Hematopoietic multipotent progenitor cell (in vitro differentiated cells): ENCODE results near the gene C3orf20. TPM values are rescaled to one million over a fixed set of nuclear protein-coding genes. Genes with fewer than 3 reads are reported as not detected.
"Not testable (repeated sequence)": the region's sequence is repeated elsewhere in the genome, so short reads cannot be mapped to it uniquely, and the experiment has no call there.

Experiments used
- DNase-seq, 3 donors: peaks; one replicate each; pipeline ENCODE4 v3.0.0-alpha.2; 2011 to 2015; ENCODE audit warnings: low read depth in 2 of 3, low spot score in 2 of 3
- total RNA-seq: library from RNA; depleted of rRNA; stranded (reverse); fragments of >200 nt; gene quantifications from one replicate; pipeline ENCODE4 v1.2.3, GENCODE V29; 2012

C3orf20 gene
- total RNA-seq, 1 donor, result under 0.01 TPM

DNA sequence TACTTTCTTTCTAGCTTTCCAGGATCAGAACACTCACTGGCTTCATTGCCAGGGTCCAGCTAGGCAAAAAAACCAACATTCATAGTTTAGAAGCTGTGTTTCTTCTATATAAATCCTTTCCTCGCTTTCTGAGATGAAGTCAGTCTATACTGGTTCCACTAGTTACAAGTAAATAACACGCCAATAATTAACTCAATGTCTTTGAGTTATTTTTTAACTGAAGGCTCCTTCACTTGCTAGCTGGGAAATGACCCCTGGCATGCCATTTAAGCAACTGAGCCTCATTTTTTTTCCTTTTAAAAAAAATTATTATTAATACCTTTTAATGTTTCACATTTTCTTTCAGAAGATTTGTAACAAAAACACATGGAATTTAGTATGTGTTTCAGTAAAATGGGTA, 25.5 kb upstream of the C3orf20 start:
- DNase-seq, result no peak

DNA sequence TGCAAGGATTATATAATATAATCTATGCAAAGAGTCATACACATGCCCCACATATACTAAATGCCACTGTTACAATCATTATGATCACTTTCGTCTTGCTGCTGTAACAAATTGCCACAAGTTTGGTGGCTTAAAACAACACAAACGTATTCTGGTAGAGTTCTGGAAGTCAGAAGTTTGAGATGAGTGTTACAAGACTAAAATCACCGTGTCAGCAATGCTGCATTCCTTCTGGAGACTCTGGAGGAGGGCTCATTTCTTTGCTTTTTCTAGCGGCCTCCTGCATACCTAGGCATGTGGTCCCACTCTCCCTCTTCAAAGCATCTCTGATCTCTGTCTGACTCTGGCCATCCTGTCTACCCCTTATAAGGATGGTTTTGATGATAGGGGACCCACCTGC, 24.7 kb upstream of the C3orf20 start:
- DNase-seq, result no peak

DNA sequence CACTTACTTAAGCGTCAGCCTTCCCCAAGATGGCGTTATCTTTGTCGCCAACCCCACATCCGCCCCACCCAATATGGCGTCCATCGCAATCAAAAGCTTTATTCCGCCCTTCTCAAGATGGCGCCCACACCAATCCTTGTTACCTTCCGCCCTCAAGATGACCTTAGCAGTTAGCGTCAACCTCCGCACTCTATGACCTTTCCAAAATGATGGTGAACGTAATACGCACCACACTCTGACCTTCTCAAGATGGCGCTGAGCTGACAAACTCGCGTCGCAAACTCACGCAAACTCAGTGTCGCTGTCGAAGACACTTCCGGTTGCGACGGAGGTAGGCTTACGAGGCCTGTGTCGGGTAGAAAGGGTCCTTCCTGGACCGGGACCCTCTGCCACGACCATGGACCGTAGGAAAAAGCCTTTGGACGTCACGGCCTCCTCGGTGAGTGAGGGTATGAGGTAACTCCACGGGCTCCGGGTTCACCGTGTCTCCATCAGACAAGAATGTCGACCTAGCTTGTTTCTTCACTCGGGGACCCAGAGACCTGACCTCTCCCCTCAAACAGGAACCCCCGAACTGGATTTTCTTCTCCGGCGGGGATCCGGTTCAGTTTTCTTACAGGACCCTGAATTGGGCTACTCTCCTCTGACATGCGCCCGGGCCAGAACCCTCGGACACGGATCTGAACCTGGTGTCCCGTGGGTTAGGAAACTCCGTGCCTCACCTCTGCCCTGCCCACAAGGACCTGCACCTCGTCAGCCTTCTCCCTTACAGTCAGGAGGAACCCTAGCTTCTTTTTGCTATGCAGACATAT, 23.3 kb upstream of the C3orf20 start, which contains the start of gene CCDC174:
CCDC174 (plus strand) TSS at position 323 of the 812 bp plus-strand sequence; CDS start at position 398, 75 bp downstream.
- DNase-seq, result peak; percentile 92 to 100 (median 99)

DNA sequence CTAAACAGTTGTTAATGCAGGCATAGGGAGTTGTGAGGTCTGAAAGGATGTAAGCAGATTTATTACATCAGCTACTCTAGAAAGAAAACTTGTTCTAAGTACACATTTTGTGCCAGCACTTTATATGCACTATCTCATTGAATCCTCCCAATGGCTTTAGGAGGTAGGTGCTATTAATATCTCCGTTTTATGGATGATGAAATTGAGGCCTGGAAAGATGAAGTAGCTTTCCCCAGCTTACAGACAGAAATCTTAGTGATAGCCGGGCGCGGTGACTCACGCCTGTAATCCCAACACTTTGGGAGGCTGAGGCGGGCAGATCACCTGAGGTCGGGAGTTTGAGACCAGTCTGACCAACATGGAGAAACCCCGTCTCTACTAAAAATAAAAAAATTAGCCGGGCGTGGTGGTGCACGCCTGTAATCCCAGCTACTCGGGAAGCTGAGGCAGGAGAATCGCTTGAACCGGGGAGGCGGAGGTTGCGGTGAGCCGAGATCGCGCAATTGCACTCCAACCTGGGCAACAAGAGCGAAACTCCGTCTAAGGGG, 22.5 kb upstream of the C3orf20 start:
- DNase-seq, result not testable (repeated sequence)

DNA sequence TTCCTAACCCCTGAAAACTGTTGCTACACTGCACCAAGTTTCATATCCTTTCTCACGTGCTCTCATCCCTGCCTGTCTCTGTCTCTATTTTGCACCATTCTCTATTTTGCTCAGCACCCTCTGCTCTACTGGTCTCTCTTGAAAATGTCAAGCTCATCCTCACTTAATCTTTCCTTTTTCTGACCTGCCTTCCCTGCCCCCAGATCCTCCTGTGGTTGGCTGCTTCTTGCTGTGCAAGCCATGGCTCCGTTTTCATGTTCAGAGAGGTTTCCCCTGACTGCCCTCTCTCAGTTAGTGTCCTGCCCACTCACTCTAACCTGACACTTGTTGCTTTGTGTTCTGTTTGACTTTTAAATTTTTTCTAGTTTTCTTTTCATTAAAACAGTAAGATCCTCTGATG, 17.4 kb upstream of the C3orf20 start:
- DNase-seq, result no peak

DNA sequence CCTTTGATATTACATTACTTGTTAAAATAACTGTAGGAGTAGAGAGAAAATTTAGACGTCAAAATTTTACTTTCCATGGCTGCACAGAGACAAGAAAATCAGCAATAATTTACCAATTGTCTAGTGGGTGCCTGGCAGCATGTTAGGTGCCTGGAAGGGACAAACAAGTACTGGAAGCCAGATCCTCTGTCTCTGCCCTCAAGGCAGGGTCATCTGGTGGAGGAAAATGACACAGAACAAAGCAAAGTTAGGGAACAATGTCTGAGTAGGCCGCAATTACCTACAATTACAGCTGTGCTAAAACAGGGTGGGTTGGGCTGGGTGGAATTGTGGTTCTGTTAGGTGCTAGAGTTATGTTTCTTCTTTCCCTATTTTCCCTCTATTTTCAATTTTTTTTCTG, 16.0 kb upstream of the C3orf20 start:
- no peak for DNase-seq

DNA sequence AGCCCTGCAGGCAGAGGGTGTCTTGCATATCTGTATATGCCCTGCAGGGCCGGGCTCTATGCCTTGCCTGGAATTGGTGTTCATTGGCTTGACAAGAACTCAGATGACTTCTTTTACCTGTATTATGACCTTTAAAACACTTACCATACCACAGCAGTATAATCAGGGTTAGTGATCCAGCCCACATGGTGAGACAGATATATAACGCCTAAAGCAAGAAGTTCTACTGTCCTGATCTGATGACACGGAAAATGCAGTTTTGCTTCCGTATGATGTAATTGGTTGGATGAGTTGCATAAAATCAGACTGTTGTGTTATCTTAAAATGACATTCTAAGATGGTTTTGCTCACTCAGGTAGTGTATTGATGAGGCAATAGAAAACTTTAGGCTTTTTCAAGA, 14.0 kb upstream of the C3orf20 start:
- no peak for DNase-seq

DNA sequence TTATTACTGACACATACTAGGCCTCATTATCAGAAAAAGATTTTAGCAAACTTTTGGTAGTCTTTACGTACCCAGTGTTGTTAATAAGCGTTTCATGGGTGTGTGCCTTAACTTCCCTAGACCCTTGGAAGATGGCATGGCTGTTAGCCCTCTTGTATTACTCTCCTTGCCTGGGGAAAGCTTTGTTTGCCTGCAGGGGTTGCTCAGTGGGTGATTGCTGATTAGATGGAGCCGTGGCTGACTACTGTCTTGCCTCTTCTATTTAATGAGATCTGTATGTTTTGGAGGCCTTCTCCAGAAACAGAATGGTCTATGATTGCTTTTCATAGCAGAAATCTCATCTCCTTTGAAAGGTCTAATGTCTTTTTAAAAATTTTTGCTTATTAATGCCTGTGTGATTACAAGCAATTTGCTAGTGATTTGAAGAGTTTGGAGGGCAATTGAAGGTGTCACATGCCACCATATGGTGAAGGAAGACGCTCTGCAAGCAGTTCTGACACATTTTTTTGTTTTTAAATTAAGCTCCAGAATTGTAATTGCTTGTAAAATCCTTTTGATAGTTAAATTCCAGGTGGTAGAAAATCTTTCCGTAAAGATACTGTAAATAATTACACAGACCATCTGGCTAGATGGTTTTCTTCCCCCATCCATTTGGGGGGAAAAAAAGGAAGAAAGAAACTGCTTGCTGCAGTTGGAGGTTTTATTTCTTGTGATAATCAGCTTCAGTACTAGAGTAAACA, 11.4 kb upstream of the C3orf20 start:
- no peak for DNase-seq

DNA sequence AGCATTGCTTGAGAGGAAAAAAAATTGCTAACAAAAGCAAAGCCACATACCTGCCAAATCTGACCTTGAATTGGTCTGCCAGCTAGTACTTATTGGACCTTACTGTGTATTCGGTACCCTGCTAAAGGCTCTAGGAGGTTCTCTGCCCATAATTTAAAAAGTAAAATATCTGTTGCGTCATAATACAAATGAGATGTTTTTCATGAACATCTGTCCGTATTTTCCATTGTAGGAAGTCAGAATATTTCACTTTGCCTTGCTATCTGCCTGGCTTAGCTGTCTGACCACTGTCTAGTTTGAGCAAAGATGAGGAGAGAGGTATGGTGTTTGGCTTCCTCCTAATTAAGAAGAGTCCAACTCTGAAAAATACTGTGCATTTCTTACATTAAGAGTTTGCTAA, 10.8 kb upstream of the C3orf20 start:
- DNase-seq, result no peak

DNA sequence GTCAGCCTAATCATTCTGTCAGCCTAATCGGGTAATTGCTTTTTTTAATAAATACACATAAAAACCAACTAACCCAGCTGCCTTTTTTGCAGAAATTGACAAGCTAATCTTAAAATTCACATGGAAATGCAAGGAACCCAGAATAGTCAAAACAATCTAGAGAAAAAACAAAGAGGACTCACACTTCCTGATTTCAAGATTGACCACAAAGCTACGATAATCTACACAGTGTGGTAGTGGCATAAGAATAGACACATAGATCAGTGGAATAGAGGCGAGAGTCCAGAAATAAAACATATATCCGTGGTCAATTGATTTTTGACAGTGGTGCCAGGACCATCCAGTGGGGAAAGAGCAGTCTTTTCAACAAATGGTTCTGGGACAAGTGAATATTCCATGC, 2.4 kb upstream of the C3orf20 start:
- no peak for DNase-seq

DNA sequence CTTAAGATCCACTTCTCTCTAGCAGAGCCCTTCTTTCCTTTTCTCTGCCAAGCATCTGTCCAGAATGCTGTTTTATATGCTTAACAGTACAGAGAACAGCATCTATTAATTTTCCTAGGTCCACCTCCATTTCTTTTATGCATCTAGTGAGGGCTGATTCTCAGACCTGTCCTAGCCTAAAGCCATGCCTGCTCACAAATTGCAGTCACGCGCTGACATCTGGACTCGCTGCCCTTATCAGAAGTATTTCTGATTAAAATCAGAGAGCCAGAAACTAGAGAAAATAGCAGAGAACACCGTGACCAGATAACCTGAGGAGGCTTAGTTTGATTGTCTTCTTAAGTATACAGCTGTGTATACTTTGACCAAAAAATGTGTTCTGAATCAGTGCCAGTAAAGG, 1.9 kb downstream of the C3orf20 start:
- DNase-seq, result no peak

DNA sequence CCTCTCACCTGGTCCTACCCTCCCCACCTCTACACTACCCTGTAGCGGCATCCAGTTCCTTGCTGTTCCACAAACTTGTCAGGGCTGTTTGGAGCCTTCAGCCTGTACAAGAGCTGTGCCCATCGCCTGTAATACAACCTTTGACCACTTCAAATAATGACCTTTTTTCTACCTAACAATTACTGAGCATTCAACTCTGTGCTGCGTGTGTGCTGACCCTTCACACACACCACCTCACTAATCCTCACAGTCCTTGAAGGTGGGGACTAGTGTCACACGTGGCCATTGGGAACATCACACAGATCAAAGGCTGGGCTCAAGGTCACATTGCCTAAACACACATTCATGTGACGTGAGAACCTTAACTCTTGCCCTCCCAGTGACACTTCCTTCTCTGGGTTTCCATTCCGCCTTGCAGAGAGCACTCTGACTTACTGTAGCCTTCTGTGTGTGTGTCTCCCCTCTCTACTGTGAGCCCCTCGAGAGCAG, 3.1 kb downstream of the C3orf20 start:
- no peak for DNase-seq

DNA sequence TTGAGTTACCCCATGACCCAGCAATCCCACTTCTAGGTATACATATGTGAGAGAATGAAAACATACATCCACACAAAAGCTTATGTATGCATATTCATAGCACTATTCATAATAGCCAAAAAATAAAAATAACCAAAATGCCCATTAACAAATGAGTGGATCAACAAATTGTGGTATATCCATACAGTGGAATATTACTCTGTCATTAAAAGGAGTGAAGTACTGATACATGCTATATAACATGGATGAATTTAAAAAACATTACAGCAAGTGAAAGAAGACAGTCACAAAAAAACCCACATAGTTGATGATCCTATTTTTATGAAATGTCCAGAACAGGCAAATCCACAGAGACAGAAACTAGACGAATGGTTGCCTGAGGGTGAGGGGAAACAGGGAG, 5.2 kb downstream of the C3orf20 start:
- DNase-seq, result no peak

DNA sequence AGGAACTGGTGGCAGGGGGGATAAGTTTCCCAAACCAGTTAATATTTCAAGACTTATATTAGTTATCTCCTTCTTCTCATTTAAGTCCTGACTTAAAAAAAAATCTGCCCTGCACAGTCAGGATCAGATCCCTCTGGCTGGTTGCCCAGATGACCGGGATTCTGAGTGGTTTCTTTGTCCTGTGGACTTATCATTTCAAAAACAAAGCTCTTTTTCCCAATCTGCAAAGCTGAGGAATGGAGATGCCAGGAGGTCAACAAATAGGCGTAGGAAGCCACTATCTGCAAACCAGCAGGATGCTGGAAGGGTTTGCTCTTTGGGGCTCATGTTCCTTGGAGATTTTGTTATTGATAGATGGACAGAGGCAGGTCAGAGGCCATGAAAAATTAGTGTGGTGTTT, 5.8 kb downstream of the C3orf20 start:
- no peak for DNase-seq

DNA sequence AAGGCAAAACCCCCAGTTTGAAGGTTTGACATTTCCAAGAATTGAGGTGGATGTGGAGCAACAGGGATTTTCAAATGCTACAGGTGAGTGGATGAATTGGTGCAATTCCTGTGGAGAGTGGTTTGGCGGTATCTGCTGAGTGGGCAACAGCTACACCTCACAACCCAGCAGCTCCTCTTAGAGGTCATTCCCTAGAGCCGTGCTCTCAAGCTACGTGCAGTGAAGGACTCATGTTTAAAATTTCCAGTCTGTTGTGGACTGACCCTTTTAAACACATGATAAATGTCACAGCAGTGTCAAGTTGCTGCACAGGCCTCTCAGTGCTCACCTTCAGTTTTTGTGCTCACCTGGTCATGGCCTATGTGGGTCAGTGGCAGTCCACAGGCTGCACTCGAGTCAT, 9.5 kb downstream of the C3orf20 start:
- no peak for DNase-seq

DNA sequence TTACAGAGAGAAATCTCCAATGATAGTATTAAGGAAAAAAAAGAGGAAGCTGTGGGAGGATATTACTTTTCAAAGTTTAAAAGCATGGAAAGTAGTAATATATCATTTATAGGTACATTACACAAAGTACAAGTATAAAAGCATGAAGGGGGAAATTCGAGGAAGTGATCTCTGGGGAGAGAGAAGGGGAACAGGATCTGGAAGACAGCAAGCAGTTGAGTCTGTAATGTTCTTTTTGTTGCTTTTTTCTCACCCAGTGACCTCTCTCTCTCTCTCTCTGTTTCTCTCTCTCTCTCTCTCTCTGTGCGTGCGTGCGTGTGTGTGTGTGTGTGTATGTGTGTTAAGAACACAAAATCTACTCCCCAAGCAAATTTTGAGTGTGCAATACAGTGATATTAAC, 10.2 kb downstream of the C3orf20 start:
- peak in 1 of 3 donors; percentile 21 for DNase-seq

DNA sequence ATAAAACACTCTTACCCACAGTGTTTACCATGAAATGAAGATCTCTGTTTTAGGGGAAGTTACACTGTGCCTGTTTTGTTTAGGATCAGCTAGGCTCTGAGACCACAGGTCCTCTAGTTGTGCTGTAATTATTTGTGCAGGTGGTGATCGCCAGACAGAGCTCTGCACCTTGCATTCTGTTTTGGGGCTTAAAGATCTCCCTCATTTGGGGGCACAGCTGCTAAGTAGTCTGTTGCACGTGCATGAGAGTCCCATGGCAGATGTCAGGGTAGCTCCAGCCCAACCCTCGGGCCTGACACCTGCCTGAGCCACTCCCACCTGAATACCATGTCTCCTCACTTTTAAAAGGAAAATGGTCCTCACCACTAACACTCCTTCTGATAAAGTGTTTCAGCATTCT, 12.4 kb downstream of the C3orf20 start:
- no peak for DNase-seq

DNA sequence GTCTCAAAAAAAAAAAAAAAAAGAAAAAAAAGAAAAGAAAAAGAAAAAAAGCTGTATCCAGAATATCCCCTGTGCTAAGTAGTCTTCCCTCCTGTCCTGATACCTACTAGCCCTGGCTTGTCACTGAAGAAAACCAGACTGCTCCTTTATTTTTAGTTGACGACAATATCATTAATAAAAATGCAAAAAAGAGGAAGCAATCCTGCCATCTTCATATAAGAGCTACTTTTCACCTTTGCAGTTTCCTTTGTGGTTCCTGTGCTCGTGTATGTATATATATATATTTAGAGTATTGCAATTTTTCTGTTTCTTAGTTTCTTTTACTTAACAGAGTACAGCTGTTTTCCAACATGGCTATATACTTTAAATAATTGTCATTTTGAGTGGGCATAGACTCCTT, 13.6 kb downstream of the C3orf20 start:
- DNase-seq, result peak in 1 of 3 donors; percentile 67

DNA sequence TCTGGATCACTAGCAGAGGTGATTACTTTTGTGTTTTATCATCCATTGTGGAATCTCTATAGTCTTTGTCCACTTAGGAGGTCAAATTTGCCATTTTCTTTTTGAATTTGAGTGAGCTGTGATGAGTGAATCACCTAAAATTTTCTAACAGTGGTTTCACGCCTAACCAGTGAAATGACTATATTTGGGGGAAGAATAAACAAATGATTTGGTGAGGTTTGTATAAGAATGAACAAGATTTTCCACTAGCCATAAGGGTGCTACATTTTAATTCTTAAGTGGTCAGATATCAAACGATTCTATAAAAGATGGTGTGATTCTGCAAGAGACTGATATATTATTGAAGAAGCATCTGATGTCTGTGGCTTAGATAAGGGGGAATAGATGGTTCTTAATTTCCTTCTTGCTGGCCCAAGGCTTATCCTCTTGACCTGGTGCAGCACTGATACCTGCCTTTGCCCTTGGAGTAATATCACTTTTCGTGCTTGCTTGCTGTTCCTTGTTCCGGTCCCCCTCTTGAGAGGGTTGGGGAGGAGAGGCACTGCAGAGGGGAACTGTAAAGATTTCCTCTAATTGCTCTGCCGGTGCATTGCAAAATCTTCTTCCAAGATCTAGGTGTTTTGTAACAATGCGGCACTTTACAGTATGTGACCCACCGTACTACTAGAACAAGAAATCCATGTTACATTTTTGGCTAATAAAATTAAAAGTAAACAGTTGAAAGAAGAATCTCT, 14.5 kb downstream of the C3orf20 start:
- DNase-seq, result no peak

DNA sequence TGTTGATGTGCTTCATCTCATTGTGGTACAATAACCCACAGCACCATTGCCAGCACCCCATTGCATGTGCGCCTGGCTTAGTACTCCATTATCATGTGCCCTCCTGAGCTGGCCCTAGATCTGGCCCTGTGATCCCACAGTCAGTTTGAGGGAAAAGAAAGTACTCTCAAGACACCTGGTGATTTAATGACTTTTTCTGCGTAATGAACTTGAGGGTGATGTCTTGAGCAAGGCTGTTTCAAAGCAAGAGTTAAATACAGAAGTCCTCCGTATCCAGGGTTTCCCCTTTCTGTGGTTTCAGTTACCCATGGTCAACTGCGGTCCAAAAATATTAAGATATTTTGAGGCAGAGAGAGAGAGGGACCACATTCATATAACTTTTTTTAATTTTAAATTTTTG, 16.3 kb downstream of the C3orf20 start:
- peak in 2 of 3 donors; percentile 26 to 57 for DNase-seq

DNA sequence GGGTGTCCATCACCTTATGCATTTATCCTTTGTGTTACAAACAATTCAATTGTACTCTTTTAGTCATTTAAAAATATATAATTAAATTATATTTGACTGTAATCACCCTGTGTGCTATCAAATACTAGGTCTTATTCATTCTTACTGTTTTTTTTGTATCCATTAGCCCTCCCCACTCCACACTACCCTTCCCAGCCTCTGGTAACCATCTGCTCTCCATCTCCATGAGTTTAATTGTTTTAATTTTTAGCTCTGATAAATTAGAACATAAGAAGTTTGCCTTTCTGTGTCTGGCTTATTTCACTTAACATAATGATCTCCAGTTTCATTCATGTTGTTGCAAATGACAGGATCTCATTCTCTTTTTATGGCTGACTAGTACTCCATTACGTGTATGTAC, 16.8 kb downstream of the C3orf20 start:
- DNase-seq, result no peak
